ENCODE measurements around the gene MRPL34.
A peak's percentile ranks its signal among the peaks of the same experiment; 100 is the strongest.

MRPL34 gene

DNA sequence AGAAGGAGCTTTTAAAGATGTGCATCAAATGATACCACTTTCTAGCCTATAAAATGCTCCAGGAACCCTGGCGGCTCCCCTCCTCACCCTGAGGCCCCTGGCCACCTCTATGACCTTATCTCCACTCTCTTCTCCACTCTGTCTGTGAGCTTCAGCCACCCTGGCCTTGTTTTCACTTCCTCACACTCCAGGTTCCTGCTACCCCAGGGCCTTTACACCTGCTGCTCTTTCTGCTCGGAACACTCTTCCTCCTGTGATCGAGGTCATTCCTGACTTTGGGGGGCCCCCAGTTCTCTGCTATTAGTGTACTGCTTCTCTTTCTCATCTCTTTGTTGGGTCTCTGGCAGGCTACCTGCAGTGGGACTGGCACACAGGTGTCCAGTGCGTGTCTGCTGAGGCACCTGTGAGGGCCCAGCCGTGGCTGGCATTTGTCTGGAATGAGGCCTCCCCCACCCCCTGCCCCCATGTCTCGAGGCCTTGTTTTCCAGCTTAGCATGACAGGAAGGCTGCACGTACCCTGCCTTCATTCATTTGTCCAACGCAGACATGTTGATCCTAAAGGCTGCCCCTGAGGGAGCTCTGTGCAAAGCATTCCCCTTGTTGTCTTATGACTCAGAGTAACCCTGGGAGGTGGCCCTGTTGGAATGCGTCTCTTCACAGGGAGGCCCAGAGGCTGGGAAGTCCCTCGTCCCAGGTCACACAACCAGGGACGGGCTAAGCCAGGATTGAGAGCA, 6.0 kb downstream of the MRPL34 start:
- DNase-seq = no peak

DNA sequence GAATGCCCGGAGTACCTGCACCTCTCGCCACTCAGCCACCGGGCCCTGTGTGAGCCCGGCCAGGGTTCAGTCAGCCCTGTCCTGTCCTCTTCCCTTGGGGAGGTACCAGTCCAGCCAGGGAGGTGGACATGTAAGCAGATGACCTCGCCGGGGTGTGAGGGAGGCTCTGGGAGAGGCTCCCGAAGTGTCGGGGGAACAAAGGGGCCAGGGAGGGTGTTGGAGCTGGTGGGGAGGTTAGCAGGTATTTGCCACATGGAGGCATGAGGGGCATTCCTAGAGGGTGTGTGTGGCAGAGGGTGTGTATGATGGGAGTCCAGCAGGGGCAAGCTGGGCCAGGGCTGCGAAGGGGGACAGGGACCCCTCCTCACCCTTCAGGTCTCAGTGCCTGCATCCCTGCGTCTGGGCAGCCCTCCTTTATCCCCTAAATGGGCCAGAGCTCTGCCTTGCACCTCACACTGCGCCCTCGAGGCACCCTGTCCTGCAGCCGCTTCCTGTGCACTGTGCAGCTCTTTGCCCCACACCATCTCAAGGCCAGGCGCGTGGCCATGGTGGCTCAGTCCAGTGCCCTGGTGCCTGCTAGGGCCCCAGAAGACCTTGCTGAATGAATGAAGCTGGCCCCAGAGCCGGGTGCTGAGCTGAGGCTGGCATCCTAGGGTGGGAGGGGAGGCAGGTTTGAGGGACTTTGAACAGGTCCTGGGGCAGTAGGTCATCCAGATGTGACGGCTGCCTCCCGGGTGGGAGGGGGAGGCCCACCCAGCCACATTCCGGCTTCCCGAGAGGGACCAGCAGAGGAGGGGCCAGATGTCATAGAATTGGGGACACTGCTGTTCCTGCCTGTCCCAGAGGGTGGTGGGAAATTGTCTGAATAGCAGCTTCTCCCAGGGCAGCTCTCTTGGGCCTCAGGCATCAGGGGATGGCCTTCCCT, 6.8 kb downstream of the MRPL34 start:
- DNase-seq = no peak

DNA sequence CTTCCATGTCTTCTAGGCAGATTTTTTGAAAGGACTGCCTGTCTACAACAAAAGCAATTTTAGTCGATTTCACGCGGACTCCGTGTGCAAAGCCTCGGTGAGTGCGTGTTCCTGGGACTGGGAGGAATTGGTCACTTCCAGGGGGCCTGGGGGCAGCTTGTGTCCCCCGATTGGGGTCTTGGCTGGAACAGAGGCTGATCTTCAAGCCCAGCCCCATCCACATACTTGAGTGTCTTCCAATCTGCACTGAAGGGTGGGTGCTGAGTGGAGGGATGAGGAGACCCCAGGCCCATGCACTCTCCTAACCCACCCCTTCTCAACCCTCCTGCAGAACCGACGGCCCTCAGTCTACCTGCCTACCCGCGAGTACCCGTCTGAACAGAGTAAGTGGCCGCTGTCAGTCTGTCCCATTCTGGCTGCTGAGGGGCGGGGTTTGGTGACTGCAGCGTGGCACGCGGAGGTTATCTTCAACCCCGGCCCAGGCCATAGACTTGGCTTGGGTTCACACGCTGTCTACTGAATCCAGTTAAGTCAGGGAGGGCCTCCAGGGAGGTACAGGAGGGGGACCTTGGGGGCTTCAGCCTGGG, 8.4 kb downstream of the MRPL34 start:
- DNase-seq = no peak

DNA sequence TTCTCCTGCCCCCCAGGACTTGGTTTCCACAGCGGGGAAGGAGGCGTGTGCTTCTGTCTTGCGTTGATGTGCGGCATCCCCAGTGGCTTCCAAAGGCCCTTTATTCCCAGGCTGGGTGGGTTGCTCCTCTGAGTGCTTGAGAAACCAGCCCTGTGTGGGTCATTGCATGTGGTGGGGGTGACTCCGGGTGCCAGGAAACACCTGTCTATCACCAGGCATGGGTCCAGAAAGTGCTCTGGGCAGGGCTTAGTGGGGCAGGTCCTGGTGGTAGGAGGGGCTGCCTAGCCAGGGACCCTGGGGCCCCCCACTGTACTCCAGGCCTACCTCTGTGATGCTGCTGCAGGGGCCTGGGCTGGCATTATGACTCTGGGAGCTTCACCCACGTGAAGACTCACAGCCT, 13.3 kb downstream of the MRPL34 start:
- DNase-seq = no peak

DNA sequence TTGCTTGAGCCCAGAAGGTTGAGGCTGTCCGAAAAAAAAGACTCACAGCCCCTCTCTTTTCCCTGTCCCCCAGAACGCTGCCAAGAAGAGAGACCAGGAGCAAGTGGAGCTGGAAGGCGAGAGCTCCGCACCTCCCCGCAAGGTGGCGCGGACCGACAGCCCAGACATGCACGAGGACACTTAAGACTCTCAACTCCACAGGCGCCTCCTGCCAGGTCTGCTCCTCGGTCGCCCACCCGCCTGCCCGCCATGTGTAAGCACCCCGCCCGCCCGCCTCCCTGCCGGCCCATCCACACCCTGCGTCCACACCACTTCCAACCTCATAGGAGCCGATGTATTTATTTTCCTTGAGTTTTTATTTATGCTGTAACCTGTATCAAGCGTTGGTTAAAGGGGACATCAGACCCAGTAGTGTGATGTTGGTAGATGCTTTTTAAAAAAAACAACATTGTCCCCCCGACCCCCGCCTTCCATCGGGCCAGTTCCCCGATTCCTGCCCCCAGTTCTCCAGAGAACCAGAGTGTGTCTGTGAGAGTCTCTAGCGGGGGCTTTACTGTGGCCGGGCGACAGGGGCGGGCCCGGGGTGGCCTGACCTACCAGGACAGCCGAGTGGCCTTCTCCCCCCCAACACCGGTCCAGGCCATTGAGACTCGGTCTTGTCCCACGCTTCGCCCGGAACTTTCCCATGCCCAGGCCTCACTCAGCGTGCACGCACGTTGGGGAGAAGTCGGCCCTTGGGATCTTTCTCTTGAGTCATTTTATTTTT, 14.0 kb downstream of the MRPL34 start:
- no peak for DNase-seq

DNA sequence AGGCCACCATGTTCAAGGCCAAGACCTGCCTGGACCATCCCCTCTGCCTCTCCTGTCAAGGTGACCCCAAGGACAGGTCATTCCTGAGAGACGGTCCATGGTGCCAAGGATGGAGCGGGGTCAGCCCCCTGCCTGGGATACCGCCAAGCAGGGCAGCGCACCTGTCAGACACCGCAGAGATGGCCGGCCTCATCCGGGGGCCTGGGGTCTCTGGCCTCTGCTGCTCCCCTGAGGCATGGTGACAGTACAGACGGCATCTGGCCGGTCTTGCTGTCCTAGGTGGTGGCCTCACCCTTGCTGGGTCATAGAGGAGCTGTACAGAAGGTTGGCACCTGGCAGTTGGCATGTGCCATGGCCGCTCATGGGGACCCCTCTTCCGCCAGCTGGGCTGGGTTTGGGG, 14.8 kb downstream of the MRPL34 start:
- no peak for DNase-seq

DNA sequence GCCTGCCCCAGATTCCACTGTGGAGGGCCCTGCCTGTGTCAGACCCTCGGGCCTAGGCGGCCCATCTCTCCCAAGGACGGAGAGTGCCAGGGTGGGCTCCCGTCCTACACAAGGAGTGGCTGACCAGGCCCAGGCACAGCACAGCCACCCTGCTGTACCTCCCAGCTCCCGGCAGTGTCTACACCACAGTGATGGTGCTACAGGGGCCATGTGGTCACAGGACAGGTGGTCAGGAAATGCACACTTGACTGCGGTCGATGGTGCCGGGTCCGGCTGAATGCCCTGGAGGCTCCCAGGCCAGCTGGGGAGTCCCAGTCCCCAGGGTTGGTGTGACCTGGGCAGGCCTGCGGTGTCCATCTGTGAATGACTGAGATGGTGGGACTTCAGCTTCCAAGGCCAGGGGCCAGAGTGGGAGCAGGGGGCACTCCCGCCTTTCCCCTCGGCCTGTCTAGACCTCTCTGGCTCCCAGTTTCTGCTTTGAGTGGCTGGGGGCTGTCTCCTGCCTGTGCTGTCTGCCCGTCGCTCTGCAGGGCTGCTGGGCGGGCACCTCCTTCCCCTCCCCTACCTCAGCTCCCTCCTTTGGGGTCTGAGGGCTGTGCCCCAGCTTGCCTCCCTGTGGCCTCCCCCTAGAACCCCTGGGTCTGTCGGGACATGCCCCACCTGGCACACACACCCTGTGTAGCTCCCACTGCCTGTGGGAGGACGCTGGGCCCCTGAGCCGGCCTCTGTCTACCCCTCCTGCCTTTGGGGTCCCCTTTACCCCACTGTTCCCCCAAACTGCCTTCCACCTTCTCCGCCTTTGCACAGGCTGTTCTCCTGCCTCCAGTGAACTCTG, 16.2 kb downstream of the MRPL34 start:
- no peak for DNase-seq

DNA sequence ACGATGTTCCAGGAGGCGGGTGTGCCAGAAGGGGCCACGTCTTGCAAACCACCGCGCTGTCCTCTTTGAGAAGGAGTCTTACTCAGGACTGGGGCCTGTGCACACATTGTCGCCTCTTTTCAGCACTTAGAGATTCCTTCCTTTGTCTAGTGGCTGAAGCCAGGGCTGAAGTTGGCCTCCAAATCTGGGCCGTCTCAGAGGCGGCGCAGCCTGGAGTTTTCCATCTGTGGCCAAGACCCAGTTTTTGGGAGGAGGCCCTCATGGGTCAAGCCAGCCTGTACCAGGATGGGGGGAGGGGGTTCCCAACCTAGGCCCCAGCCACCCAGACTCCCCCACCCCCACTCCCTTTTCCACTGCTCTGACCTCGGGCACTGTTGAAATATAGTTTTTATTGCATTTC, 17.2 kb downstream of the MRPL34 start:
- no peak for DNase-seq

DNA sequence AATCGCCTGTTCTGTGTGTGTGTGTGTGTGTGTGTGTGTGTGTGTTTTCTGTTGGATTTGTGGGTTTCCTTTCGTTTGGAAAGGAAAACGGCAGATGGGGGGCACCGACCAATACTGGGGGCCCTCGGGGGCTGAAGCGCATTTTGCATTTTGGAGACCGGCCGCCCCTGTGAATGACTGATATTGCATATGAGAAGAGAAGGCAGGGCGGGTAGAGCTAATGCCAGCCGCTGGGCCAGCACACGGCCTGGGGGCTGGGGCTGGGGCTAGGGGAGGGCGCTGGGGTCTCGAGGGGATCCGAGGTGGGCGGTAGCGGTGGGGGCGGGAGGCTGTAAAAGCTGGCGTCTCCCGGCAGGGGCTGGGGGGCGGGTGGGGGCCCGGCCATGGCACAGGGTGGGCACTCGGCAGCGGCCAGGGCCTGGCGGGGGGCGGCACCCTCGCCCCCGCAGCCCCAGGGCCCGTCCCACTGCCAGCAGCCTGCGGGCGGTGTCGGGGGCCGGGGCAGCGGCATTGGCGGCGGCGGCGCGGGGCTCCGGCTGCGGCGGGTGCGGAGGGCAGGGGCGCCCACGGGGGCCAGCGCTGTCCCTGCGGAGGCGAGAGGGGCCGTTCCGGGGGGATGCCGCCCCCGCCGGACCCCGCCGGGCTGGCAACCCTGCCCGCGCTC, 17.8 kb downstream of the MRPL34 start:
- no peak for DNase-seq

DNA sequence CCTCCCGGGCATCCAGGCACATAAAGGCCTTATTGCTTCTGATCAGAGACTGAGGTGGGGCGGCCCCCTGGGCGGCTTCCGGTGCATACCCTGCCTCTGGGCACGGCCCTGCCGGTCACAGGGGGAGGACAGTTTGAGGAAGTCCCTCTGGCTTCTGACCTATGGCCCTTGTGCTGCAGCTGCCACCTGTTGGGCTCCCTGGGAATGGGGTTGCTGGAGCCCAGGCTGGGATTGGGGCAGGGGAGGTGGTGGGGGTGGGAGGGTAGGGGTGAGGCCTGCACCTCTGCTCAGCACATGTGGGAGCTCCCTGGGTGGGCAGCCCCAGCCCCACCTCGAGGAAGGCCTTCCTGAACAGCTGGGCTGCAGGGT, 18.3 kb downstream of the MRPL34 start:
- no peak for DNase-seq

DNA sequence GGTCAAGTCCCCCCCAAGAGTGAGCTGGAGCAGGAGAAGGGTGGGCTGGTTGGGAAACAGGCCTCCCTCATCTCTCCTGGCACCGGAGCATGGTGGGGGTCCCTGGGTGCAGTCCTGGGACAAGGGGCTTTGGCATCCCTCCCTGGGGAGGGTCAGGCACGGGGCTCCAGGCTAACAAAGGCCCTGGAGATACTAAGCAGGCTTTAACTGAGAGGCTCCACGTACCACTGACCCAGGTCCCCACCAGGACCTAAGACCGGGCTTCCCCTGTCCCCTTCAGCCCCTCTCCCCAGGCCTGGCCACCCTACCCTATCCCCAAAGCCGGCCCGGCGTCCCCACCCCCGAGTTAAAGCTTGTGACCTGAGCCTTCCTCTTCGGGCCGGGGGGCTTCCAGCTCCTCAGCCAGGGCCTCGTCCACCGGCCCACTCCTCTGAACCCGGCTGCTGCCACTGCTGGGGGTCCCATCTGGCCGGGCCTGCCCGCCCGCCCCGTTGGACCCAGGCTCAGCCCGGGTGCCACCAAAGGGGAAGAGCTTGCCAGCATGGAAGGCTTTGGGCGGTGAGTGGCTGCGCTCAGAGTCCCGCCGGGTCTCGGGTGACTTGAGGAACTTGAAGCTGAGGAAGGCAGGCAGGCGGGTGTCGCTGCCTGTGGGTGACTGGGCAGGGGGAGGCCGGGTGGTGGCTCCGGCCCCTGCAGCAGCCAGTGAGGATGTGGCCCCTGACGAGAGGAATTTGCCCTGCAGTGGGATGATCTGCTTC, 18.9 kb downstream of the MRPL34 start:
- no peak for DNase-seq

DNA sequence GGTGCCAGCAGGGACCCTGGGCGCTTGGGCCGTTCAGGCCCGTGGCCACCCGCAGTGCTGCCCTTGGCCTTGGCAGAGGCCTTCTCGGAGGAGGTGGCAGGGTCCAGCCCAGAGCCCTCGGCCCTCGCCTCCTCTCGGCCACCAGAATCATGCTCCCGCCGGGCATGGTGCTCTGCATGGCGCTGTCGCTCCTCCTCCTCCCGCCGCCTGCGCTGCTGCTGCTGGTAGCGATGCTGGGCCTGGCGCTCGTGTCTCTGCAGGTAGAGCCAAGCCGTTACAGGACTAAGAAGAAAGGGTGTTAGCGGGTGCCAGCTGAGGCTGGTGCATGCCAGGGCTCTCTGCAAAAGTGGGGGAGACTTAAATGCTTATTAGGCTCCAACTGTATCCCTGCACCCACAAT, 19.5 kb downstream of the MRPL34 start:
- DNase-seq = no peak

DNA sequence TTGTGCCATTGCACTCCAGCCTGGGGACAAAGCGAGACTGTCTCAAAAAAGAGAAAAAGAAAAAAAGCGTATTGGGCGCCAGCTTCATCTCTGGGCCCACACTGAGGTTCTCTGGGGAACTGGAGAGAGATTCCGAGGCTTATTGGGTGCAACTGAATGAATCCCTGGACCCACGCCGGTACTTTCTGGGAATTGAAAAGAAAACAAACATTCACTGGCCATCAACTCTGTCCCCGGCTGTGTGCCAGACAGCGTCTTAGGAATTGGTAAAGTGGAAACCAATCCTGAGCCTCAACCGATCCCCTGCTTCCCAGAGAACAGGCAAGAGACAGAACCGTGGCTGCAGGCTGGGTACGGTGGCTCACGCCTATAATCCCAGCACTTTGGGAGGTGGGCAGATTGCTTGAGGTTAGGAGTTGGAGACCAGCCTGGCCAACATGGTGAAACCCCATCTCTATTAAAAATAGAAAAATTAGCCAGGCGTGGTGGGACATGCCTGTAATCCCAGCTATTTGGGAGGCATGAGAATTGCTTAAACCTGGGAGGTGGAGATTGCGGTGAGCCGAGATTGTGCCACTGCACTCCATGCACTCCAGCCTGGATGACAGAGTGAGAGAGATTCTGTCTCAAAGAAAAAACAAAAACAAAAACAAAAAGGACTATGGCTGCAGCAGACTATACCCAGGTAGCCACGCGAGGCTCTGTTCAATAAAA, 20.4 kb downstream of the MRPL34 start:
- DNase-seq = no peak

DNA sequence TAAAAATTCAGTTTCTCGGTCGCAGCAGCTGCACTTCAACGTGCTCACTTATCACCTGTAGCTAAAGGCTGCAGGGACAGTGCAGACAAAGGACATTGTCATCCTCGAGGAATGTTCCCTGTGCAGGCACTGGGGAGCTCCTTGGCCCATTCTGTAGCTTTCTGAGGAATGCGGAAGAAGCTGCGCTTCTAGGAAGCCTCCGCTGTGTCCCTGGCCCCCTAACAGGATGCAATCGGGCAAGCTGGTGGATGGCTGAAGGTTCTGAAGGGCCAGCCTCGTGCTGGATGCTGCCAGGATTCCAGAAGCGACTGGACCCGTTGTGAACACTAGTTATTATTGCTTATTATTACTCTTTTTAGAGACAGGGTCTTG, 20.9 kb downstream of the MRPL34 start:
- DNase-seq = no peak

DNA sequence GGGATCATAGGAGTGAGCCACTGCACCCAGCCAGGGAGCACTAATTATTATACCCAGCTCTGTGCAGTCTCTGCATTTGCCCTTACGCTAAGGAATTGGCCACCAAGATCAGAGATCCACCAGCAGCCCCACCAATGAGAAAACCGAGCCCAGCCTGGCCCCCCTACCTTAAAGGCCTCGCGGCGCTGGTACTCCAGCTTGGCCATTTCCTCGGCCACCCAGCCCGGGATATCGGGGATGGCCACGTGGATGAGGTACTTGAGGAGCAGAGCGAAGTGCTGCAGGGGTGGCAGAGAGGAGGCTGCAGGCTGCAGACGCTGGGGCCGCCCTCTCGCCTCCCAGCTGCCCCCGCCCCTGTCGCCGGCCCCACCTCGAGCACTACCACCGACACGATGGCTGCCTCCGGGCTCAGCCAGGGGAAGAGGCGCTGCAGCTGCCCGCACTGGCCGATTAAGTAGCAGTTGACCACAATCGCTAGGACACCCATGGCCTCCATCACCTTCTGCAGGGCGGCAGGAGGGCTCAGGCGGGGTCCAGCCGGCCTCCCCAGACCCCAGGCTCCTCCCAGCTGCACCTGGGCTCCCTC, 21.5 kb downstream of the MRPL34 start:
- DNase-seq = no peak

DNA sequence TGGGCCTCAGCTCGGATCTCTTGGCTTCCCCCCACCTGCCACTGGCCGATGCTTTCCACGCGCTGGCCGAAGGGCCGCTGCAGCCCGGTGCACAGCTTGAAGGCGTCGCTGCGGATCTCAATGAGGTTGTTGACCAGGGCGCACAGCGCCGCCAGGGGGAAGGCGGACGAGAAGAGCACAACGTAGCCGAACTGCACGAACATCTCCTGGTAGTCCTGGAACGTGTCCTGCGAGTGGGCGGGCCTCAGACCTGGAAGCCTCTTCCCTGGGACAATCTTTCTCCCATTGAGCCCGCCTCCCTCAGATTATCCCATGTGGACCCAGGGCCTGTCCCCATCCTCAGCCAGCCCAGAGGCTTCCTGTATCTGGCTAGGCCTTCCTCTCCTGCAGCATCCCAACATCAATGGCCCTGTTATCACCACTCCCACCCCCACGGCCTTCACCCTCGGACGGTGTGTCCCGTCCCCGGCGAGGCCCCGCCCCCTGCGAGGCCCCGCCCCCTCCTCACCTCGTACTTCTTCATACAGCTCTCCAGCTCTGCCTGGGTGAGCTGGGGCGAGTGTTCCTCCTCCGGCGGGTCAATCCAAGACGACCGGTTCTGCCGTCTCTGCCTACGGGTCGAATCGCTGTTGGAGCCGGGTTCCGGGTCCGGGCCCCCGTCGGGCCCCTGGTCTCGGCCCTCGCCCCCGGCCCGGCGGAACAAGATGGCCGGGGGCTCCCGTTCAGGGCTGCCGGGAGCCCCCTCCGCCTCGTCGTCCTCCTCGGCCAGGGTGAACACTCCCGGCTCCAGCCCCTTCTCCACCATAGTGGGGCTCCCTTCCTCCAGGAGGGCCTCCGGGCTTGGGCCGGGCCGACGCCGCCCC, 22.2 kb downstream of the MRPL34 start:
- peak; percentile 57 to 85 for DNase-seq

DNA sequence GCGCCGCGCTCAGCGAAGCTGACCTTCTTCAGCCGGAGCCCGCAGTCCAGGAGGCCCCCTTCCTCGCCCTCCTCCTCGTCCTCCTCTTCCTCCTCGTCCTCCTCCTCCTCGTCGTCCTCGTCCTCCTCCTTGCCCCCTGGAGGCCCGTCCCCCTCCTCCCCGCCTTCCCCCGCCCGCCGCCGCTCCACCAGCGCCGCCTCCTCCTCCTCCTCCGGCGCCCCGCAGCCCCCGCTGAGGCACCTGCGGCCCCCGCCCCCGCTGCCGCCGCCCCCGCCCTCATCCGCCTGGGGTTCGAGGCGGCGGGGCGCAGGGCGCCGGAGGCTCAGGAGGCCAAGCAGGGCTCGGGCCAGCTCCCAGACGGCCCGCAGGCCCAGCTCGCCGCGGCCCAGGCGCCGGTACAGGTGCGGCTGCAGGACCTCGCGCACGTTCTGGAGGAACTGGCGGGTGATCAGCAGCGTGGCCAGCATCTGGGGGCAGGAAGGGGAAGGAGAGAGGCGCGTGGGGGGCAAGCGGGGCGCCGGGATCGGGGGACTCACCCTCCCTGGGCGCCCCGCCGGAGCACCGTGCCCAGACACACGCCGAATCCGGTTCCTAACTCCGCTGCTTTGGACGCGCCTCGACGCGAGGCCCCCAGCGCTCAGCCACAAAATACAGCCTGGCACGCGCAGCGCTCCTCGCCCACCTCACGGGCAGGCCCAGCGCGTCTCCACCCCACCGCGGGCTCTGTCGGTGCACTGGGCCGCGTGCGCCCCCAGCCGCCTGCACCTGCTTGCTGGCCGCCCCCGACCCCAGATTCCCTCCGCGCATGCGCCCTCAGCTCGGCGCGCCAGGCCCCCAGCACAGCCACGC, 23.1 kb downstream of the MRPL34 start:
- DNase-seq = peak in 1 of 2 experiments; percentile 46
